Renal cortical epithelial cell (primary cell): ENCODE data around the gene MAP2K4. TPM values are rescaled to one million over a fixed set of nuclear protein-coding genes. Genes with fewer than 3 reads are reported as not detected.
A peak's percentile ranks its signal among the peaks of the same experiment; 100 is the strongest.

Experiments used
- DNase-seq: peaks from one replicate; pipeline ENCODE4 v3.0.0-alpha.2; 2011; ENCODE audit warnings: low read depth
- total RNA-seq: library from RNA; depleted of rRNA; stranded (reverse); fragments of >200 nt; gene quantifications from 2 replicates; pipeline ENCODE4 v1.2.3, GENCODE V29; 2014

The MAP2K4 gene
- total RNA-seq, 1 donor from 2014 or later = 46.7 TPM

GRCh38 chr17:12088035-12088434 is 67.4 kb downstream of the MAP2K4 start:
- DNase-seq = peak; percentile 65

GRCh38 chr17:12089809-12090384 is 69.2 kb downstream of the MAP2K4 start:
- peak; percentile 80 for DNase-seq

GRCh38 chr17:12094336-12094735 is 73.7 kb downstream of the MAP2K4 start:
- DNase-seq = no peak

GRCh38 chr17:12095522-12095921 is 74.8 kb downstream of the MAP2K4 start:
- no peak for DNase-seq

GRCh38 chr17:12097326-12097725 is 76.6 kb downstream of the MAP2K4 start:
- DNase-seq = peak; percentile 6

- DNase-seq = no peak
These were observed 77.9 kb downstream of the MAP2K4 start for GRCh38 chr17:12098568-12098967.

- DNase-seq = no peak
These were observed 78.7 kb downstream of the MAP2K4 start for GRCh38 chr17:12099412-12099811.

- no peak for DNase-seq
These were observed 84.2 kb downstream of the MAP2K4 start for GRCh38 chr17:12104831-12105230.

- peak; percentile 30 for DNase-seq
These were observed 87.2 kb downstream of the MAP2K4 start for GRCh38 chr17:12107905-12108304.

GRCh38 chr17:12110906-12111305 is 90.2 kb downstream of the MAP2K4 start:
- no peak for DNase-seq

- DNase-seq = no peak
These were observed 92.5 kb downstream of the MAP2K4 start for GRCh38 chr17:12113156-12113555.

GRCh38 chr17:12114686-12115418 is 94.2 kb downstream of the MAP2K4 start:
- no peak for DNase-seq

GRCh38 chr17:12116143-12116542 is 95.5 kb downstream of the MAP2K4 start:
- no peak for DNase-seq

GRCh38 chr17:12118617-12119016 is 97.9 kb downstream of the MAP2K4 start:
- no peak for DNase-seq

GRCh38 chr17:12122075-12122474 is 101.4 kb downstream of the MAP2K4 start:
- DNase-seq = no peak

- no peak for DNase-seq
These were observed 106.5 kb downstream of the MAP2K4 start for GRCh38 chr17:12127177-12127576.

GRCh38 chr17:12127667-12128066 is 107.0 kb downstream of the MAP2K4 start:
- no peak for DNase-seq

- DNase-seq = no peak
These were observed 108.3 kb downstream of the MAP2K4 start for GRCh38 chr17:12128946-12129345.

GRCh38 chr17:12133183-12133582 is 112.5 kb downstream of the MAP2K4 start:
- DNase-seq = no peak

GRCh38 chr17:12134101-12134500 is 113.4 kb downstream of the MAP2K4 start:
- no peak for DNase-seq

GRCh38 chr17:12134587-12134986 is 113.9 kb downstream of the MAP2K4 start:
- DNase-seq = no peak

- DNase-seq = no peak
These were observed 115.6 kb downstream of the MAP2K4 start for GRCh38 chr17:12136243-12136642.

GRCh38 chr17:12136646-12137045 is 116.0 kb downstream of the MAP2K4 start:
- no peak for DNase-seq

GRCh38 chr17:12137859-12138258 is 117.2 kb downstream of the MAP2K4 start:
- DNase-seq = no peak
